GM19452 (cell line): ENCODE measurements around the gene ELAC2.

Source experiments
- ATAC-seq: cut with Tn5 transposase; IDR thresholded peaks from one replicate; pipeline ENCODE4 v1.9.1; 2021; ENCODE audit not compliant: unreplicated experiment

The ELAC2 gene

GRCh38 chr17:12958786-12959185 is 59.0 kb downstream of the ELAC2 start:
- ATAC-seq: no peak

- no peak for ATAC-seq
Measured at GRCh38 chr17:12955521-12955920, 62.3 kb downstream of the ELAC2 start.

- ATAC-seq: no peak
Measured at GRCh38 chr17:12953156-12953555, 64.7 kb downstream of the ELAC2 start.

- no peak for ATAC-seq
Measured at GRCh38 chr17:12952012-12952411, 65.8 kb downstream of the ELAC2 start.

GRCh38 chr17:12947047-12947446 is 70.8 kb downstream of the ELAC2 start:
- no peak for ATAC-seq
